HG03097 (cell line): Measurements from ENCODE around the gene JPT2.

Experiments
- ATAC-seq: cut with Tn5 transposase; IDR thresholded peaks from one replicate; pipeline ENCODE4 v1.9.1; 2021; ENCODE audit not compliant: unreplicated experiment, low FRiP score

JPT2 gene

DNA sequence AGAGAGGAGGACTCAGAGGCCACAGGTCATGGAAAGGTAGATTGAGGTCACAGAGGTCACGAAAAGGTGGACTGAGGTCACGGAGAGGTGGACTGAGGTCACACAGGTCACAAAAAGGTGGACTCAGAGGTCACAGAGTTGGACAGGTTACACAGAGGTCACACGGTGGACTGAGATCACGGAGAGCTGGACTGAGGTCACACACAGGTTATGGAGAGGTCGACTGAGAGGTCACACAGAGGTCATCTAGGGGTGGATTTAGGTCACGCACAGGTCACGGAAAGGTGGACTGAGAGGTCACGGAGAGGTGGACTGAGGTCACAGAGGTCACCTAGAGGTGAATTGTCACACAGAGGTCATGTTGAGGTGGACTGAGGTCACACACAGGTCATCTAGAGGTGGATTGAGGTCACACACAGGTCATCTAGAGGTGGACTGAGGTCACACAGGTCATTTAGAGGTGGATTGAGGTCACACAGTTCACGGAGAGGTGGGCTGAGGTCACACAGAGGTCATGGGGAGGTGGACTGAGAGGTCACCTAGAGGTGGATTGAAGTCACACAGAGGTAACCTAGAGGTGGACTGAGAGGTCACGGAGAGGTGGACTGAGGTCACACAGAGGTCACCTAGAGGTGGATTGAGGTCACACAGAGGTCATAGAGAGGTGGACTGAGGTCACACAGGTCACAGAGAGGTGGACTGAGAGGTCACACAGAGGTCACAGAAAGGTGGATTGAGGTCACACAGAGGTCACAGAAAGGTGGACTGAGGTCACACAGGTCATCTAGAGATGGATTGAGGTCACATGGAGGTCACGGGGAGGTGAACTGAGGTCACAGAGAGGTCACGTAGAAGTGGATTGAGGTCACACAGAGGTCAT is 26.7 kb upstream of the JPT2 start:
- no peak for ATAC-seq

DNA sequence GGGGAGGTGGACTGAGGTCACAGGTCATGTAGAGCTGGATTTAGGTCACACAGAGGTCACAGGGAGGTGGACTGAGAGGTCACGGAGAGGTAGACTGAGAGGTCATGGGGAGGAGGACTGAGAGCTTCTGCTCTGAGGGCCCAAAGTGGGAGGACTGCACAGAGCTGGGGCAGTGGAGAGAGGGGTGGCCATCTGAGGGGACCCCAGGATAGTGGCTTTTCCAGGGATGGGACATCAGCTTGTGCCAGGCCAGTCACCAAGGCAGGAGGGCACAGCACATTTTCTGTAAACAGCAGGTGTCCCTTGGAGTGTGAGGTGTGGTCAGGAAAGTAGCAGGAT is 26.1 kb upstream of the JPT2 start:
- no peak for ATAC-seq

- no peak for ATAC-seq
Observed at GRCh38 chr16:1653023-1653422, 25.1 kb upstream of the JPT2 start.

GRCh38 chr16:1654505-1655268 is 23.4 kb upstream of the JPT2 start:
- ATAC-seq = no peak

GRCh38 chr16:1655269-1655807 is 22.7 kb upstream of the JPT2 start:
- no peak for ATAC-seq

GRCh38 chr16:1655909-1656807 is 21.9 kb upstream of the JPT2 start:
- ATAC-seq = no peak

GRCh38 chr16:1656808-1657617 is 21.1 kb upstream of the JPT2 start:
- no peak for ATAC-seq

- ATAC-seq = no peak
Observed at GRCh38 chr16:1657841-1658240, 20.2 kb upstream of the JPT2 start.

- ATAC-seq = no peak
Observed at GRCh38 chr16:1659031-1659430, 19.0 kb upstream of the JPT2 start.

DNA sequence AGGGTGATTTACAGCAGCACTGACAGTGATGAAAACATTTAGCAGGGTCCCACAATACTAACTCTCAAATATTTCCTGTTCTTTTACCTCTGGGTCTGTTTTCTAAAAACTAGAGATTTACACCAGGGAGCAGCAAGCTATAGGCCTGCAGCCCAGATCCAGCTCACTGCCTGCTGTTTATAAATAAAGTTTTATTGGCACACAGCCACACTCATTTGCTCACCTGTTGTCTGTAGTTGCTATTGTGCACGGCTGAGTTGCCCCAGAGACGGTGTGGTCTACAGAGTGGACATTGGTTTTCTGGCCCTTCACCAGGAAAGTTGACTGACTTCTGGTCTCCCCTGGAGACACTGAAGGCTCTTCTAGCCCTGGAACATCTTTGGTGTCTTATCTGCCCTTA is 16.3 kb upstream of the JPT2 start:
- ATAC-seq = no peak

- no peak for ATAC-seq
Observed at GRCh38 chr16:1662543-1662942, 15.5 kb upstream of the JPT2 start.

- no peak for ATAC-seq
Observed at GRCh38 chr16:1665829-1666228, 12.2 kb upstream of the JPT2 start.

- no peak for ATAC-seq
Observed at GRCh38 chr16:1666316-1666715, 11.8 kb upstream of the JPT2 start.

GRCh38 chr16:1667271-1667670 is 10.8 kb upstream of the JPT2 start:
- ATAC-seq = no peak

DNA sequence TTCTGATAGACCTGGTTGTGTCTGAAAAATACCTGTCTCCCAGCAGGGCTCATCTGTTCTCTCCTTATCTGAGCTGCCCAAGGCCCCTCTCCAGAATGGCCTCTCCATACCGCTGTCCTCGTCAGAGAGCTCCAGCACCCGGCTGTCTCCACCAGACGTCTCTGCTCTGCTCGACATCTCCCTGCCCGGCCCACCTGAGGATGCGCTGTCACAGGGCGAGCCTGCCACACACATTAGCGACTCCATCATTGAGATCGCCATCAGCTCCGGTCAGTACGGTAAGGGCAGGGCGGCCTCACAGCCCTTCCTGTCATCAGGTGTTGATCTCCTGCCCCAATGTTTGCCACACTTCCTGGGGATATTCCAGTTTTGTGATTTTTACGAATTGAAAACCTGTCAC is 10.2 kb upstream of the JPT2 start:
- no peak for ATAC-seq

DNA sequence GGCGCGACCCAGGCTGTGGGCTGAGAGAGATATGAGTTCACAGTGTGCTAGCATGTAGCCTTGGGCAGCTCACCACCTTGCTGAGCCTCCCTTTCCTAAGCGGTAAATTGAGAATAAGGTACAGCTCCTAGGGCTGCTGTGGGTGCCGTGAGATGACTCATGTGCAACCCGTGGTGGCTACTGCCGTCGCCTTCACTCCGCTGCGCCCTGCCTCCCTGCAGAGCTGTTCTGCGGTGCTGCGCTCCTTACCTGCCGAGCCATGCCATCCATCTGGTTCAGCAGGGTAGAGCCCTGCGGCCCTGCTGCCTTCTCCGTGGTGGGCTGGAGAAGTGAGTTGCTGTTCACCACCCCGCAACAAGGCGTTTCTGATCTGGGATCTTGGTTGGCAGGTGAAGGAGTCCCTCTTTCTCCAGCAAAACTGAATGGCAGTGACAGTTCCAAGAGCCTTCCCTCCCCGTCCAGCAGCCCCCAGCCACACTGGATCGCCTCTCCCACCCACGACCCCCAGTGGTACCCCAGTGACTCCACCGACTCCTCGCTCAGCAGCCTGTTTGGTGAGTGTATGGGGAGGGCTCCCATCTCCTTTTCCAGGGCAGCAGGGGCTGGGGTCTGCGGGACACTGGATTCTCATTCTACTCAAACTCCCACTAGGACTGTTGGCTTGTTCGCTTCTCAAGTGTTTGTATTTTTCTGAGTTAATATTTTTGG is 9.3 kb upstream of the JPT2 start:
- ATAC-seq = no peak

DNA sequence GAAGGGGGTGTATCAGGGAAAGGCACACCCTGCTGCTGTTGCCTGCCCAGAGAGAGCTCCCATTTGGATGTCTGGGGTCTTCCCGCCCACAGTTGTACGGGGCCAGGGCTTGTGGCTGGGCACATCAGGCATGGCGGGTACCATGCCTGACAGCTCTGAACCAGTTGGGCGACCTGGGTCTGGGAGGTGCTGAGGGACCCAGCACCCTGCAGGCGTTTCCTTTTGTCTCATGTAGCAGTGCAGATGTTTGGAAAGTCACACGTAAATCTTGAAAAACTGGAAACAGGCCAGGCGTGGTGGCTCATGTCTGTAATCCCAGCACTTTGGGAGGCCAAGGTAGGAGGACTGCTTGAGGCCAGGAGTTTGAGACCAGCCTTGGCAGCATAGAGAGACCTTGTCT is 8.4 kb upstream of the JPT2 start:
- ATAC-seq = no peak

DNA sequence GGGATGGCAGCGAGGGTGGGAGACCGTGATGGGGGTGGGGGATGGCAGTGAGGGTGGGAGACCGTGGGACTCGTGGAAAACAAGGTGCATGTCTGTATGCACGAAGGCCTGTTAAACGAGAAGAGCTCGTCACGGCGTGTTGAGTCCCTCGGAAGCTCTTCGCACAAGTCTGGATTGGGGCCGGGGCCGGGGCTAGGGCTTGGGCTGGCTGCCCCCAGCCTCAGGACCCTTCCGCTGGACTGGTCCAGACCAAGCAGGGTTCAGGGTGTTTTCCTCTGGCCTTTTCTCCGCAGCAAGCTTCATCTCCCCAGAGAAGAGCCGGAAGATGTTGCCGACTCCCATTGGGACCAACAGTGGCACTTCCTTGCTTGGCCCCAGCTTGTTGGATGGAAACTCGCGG is 7.7 kb upstream of the JPT2 start:
- no peak for ATAC-seq

GRCh38 chr16:1670866-1671265 is 7.2 kb upstream of the JPT2 start:
- ATAC-seq = no peak
